WTC11 (cell line): ENCODE results near the gene POLR3A.

Source experiments
- CREB1 ChIP-seq: sonication (generic); formaldehyde crosslinking; IDR thresholded peaks from 2 replicates; pipeline ENCODE4 v1.8.0; 2023; ENCODE audit warnings: mild to moderate bottlenecking, missing genetic modification reagents
- CTCF ChIP-seq: fragments of 200-600 bp; IDR thresholded peaks from 2 replicates; pipeline ENCODE4 v1.8.0; 2022; ENCODE audit warnings: antibody characterized with exemption
- ETV6 ChIP-seq: sonication (generic); formaldehyde crosslinking; IDR thresholded peaks from 2 replicates; pipeline ENCODE4 v1.8.1; 2022; ENCODE audit warnings: mild to moderate bottlenecking, missing genetic modification reagents
- FOXJ3 ChIP-seq: sonication (generic); formaldehyde crosslinking; IDR thresholded peaks from 2 replicates; pipeline ENCODE4 v1.9.0; 2021; ENCODE audit warnings: missing genetic modification reagents, mild to moderate bottlenecking, borderline replicate concordance
- GABPB1 ChIP-seq: sonication (generic); formaldehyde crosslinking; IDR thresholded peaks from 2 replicates; pipeline ENCODE4 v1.8.1; 2023; ENCODE audit warnings: mild to moderate bottlenecking, missing genetic modification reagents
- HMGXB4 ChIP-seq: sonication (generic); formaldehyde crosslinking; IDR thresholded peaks from 2 replicates; pipeline ENCODE4 v1.8.1; 2023; ENCODE audit warnings: mild to moderate bottlenecking, moderate library complexity, missing genetic modification reagents
- JUN ChIP-seq: sonication (generic); formaldehyde crosslinking; IDR thresholded peaks from 2 replicates; pipeline ENCODE4 v1.8.0; 2023; ENCODE audit warnings: mild to moderate bottlenecking, missing genetic modification reagents
- MAX ChIP-seq: sonication (generic); formaldehyde crosslinking; IDR thresholded peaks from 2 replicates; pipeline ENCODE4 v1.8.0; 2022; ENCODE audit warnings: mild to moderate bottlenecking, missing genetic modification reagents
- MYBL2 ChIP-seq: sonication (generic); formaldehyde crosslinking; IDR thresholded peaks from 2 replicates; pipeline ENCODE4 v1.8.1; 2023; ENCODE audit warnings: mild to moderate bottlenecking, moderate library complexity, missing genetic modification reagents
- ZBTB21 ChIP-seq: sonication (generic); formaldehyde crosslinking; IDR thresholded peaks from 2 replicates; pipeline ENCODE4 v1.8.1; 2023; ENCODE audit warnings: mild to moderate bottlenecking, missing genetic modification reagents, borderline replicate concordance
- TF ChIP-seq, protein P1 (sequence below): sonication (generic); formaldehyde crosslinking; IDR thresholded peaks from 2 replicates; pipeline ENCODE4 v1.8.0; 2023; ENCODE audit warnings: mild to moderate bottlenecking, missing genetic modification reagents
- TF ChIP-seq, protein P2 (sequence below): sonication (generic); formaldehyde crosslinking; IDR thresholded peaks from 2 replicates; pipeline ENCODE4 v1.8.1; 2022; ENCODE audit warnings: low read depth, mild to moderate bottlenecking, moderate library complexity, missing genetic modification reagents, borderline replicate concordance

- TF ChIP-seq CTCF: no peak
- no peak for TF ChIP-seq CREB1 (CRISPR knock-in tag)
- TF ChIP-seq ETV6: no peak
- TF ChIP-seq MAX (CRISPR knock-in tag): no peak
- no peak for TF ChIP-seq JUN (CRISPR knock-in tag)
- TF ChIP-seq ZBTB21 (CRISPR knock-in tag): no peak
- TF ChIP-seq, protein P1, sequence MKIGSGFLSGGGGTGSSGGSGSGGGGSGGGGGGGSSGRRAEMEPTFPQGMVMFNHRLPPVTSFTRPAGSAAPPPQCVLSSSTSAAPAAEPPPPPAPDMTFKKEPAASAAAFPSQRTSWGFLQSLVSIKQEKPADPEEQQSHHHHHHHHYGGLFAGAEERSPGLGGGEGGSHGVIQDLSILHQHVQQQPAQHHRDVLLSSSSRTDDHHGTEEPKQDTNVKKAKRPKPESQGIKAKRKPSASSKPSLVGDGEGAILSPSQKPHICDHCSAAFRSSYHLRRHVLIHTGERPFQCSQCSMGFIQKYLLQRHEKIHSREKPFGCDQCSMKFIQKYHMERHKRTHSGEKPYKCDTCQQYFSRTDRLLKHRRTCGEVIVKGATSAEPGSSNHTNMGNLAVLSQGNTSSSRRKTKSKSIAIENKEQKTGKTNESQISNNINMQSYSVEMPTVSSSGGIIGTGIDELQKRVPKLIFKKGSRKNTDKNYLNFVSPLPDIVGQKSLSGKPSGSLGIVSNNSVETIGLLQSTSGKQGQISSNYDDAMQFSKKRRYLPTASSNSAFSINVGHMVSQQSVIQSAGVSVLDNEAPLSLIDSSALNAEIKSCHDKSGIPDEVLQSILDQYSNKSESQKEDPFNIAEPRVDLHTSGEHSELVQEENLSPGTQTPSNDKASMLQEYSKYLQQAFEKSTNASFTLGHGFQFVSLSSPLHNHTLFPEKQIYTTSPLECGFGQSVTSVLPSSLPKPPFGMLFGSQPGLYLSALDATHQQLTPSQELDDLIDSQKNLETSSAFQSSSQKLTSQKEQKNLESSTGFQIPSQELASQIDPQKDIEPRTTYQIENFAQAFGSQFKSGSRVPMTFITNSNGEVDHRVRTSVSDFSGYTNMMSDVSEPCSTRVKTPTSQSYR: no peak
- no peak for TF ChIP-seq MYBL2 (CRISPR knock-in tag)
- TF ChIP-seq, protein P2, sequence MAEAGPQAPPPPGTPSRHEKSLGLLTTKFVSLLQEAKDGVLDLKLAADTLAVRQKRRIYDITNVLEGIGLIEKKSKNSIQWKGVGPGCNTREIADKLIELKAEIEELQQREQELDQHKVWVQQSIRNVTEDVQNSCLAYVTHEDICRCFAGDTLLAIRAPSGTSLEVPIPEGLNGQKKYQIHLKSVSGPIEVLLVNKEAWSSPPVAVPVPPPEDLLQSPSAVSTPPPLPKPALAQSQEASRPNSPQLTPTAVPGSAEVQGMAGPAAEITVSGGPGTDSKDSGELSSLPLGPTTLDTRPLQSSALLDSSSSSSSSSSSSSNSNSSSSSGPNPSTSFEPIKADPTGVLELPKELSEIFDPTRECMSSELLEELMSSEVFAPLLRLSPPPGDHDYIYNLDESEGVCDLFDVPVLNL: no peak
- TF ChIP-seq FOXJ3: no peak
- no peak for TF ChIP-seq HMGXB4 (CRISPR knock-in tag)
- TF ChIP-seq GABPB1 (CRISPR knock-in tag): no peak
These were observed 26.6 kb downstream of the POLR3A start for GRCh38 chr10:78002541-78003288.
